H9 (cell line): ENCODE results near the gene GALNT2. TPM values are rescaled to one million over a fixed set of nuclear protein-coding genes. Genes with fewer than 3 reads are reported as not detected.

Experiments used
- DNase-seq: peaks from one replicate; pipeline ENCODE4 v3.0.0-alpha.2; 2017
- H2AFZ ChIP-seq: one replicate; pipeline ENCODE4 v1.6.1; 2013; ENCODE audit warnings: mild to moderate bottlenecking, low read length, control low read depth, moderate library complexity
- H2AK5ac ChIP-seq: 2 replicates; pipeline ENCODE4 v1.6.1; 2013; ENCODE audit warnings: low read length, control low read depth, mixed read lengths; ENCODE audit not compliant: insufficient read length
- H2BK120ac ChIP-seq: one replicate; pipeline ENCODE4 v1.6.1; 2013; ENCODE audit warnings: low read depth, mild to moderate bottlenecking, low read length, control low read depth, inconsistent platforms; ENCODE audit not compliant: poor library complexity, severe bottlenecking
- H2BK12ac ChIP-seq: 2 replicates; pipeline ENCODE4 v1.6.1; 2013; ENCODE audit warnings: low read length, control low read depth, mixed read lengths, low read depth; ENCODE audit not compliant: insufficient read length
- H2BK15ac ChIP-seq: 2 replicates; pipeline ENCODE4 v1.6.1; 2013; ENCODE audit warnings: low read depth, low read length, control low read depth
- H2BK20ac ChIP-seq: one replicate; pipeline ENCODE4 v1.6.1; 2013; ENCODE audit warnings: low read depth, mild to moderate bottlenecking, low read length, control low read depth, inconsistent platforms; ENCODE audit not compliant: poor library complexity, severe bottlenecking
- H2BK5ac ChIP-seq: 2 replicates; pipeline ENCODE4 v1.6.1; 2013; ENCODE audit warnings: low read length, control low read depth, mixed read lengths; ENCODE audit not compliant: insufficient read length
- H3K14ac ChIP-seq: 2 replicates; pipeline ENCODE4 v1.6.1; 2013; ENCODE audit warnings: low read length, control low read depth; ENCODE audit not compliant: insufficient read depth
- H3K18ac ChIP-seq: 2 replicates; pipeline ENCODE4 v1.6.1; 2013; ENCODE audit warnings: low read depth, mild to moderate bottlenecking, mixed read lengths, low read length, control low read depth; ENCODE audit not compliant: insufficient read length
- H3K23ac ChIP-seq: 2 replicates; pipeline ENCODE4 v1.6.1; 2013; ENCODE audit warnings: low read length, control low read depth, mixed read lengths, low read depth; ENCODE audit not compliant: insufficient read length
- H3K23me2 ChIP-seq: 2 replicates; pipeline ENCODE4 v1.6.1; 2013; ENCODE audit warnings: low read depth, mild to moderate bottlenecking, mixed read lengths, low read length, control low read depth; ENCODE audit not compliant: insufficient read length, poor library complexity, severe bottlenecking
- H3K27ac ChIP-seq: 2 replicates; pipeline ENCODE4 v1.5.1; 2013; ENCODE audit warnings: low read length, control low read depth, mixed read lengths, low read depth; ENCODE audit not compliant: insufficient read length
- H3K27me3 ChIP-seq: 2 replicates; pipeline ENCODE4 v1.6.1; 2013; ENCODE audit warnings: low read length, control low read depth, inconsistent platforms; ENCODE audit not compliant: insufficient read depth
- H3K4ac ChIP-seq: 2 replicates; pipeline ENCODE4 v1.6.1; 2013; ENCODE audit warnings: low read depth, mild to moderate bottlenecking, control low read depth, inconsistent platforms, low read length, moderate library complexity
- H3K4me1 ChIP-seq: 2 replicates; pipeline ENCODE4 v1.6.1; 2013; ENCODE audit warnings: low read length, control low read depth, inconsistent platforms; ENCODE audit not compliant: insufficient read depth
- H3K4me2 ChIP-seq: 2 replicates; pipeline ENCODE4 v1.6.1; 2013; ENCODE audit warnings: low read length, control low read depth, mixed read lengths; ENCODE audit not compliant: insufficient read length, insufficient read depth
- H3K56ac ChIP-seq: 2 replicates; pipeline ENCODE4 v1.6.1; 2013; ENCODE audit warnings: low read depth, mild to moderate bottlenecking, mixed read lengths, low read length, control low read depth; ENCODE audit not compliant: insufficient read length
- H3K79me1 ChIP-seq: 2 replicates; pipeline ENCODE4 v1.6.1; 2013; ENCODE audit warnings: low read depth, mild to moderate bottlenecking, moderate library complexity, low read length, control low read depth, inconsistent platforms; ENCODE audit not compliant: insufficient read depth, poor library complexity, severe bottlenecking
- H3K79me2 ChIP-seq: 2 replicates; pipeline ENCODE4 v1.6.1; 2013; ENCODE audit warnings: low read length, control low read depth, inconsistent platforms; ENCODE audit not compliant: insufficient read depth
- H3K9ac ChIP-seq: 2 replicates; pipeline ENCODE4 v1.6.1; 2013; ENCODE audit warnings: low read length, control low read depth, mixed read lengths; ENCODE audit not compliant: insufficient read length; ENCODE audit errors: extremely low read depth
- H3K9me3 ChIP-seq: one replicate; pipeline ENCODE4 v1.6.1; 2013; ENCODE audit warnings: low read depth, low read length, inconsistent platforms; ENCODE audit not compliant: control insufficient read depth
- H3T11ph ChIP-seq: one replicate; pipeline ENCODE4 v1.6.1; 2013; ENCODE audit warnings: mild to moderate bottlenecking, low read length, control low read depth, inconsistent platforms
- H4K20me1 ChIP-seq: one replicate; pipeline ENCODE4 v1.6.1; 2013; ENCODE audit not compliant: control insufficient read depth, insufficient read length, insufficient read depth
- H4K5ac ChIP-seq: 2 replicates; pipeline ENCODE4 v1.6.1; 2013; ENCODE audit warnings: low read depth, mild to moderate bottlenecking, mixed read lengths, low read length, control low read depth; ENCODE audit not compliant: insufficient read length
- H4K8ac ChIP-seq: replicated peaks from 2 replicates; pipeline ENCODE4 v1.6.1; 2013; ENCODE audit warnings: low read length, control low read depth, mixed read lengths, low read depth; ENCODE audit not compliant: insufficient read length
- H4K91ac ChIP-seq: 2 replicates; pipeline ENCODE4 v1.6.1; 2013; ENCODE audit warnings: low read depth, mild to moderate bottlenecking, moderate library complexity, mixed read lengths, low read length, control low read depth; ENCODE audit not compliant: insufficient read length
- H3K27ac Mint-ChIP-seq, 3 experiments: 2 replicates in 2 of 3; 3 replicates in 1 of 3; pipeline ENCODE4 v1.8.0; 2020 to 2021; ENCODE audit warnings: mixed read lengths in 3 of 3, mild to moderate bottlenecking in 1 of 3, moderate library complexity in 1 of 3
- H3K27me3 Mint-ChIP-seq: 2 replicates; pipeline ENCODE4 v1.8.0; 2021; ENCODE audit warnings: low read depth, mild to moderate bottlenecking, moderate library complexity, mixed read lengths
- H3K36me3 Mint-ChIP-seq, 3 experiments: 2 replicates in 2 of 3; 3 replicates in 1 of 3; pipeline ENCODE4 v1.8.0; 2020 to 2021; ENCODE audit warnings: low read depth in 3 of 3, mixed read lengths in 3 of 3; ENCODE audit not compliant: insufficient read depth in 1 of 3
- H3K4me1 Mint-ChIP-seq, 2 experiments: 2 replicates each; pipeline ENCODE4 v1.8.0; 2020; ENCODE audit warnings: mixed read lengths in 2 of 2
- H3K4me3 Mint-ChIP-seq, 2 experiments: 2 replicates in 1 of 2; 3 replicates in 1 of 2; pipeline ENCODE4 v1.8.0; 2020 to 2021; ENCODE audit warnings: mild to moderate bottlenecking in 2 of 2, mixed read lengths in 2 of 2, moderate library complexity in 1 of 2
- H3K9me3 Mint-ChIP-seq, 2 experiments: 2 replicates in 1 of 2; 3 replicates in 1 of 2; pipeline ENCODE4 v1.8.0; 2020; ENCODE audit warnings: mild to moderate bottlenecking in 2 of 2, mixed read lengths in 2 of 2, moderate library complexity in 1 of 2
- CTCF ChIP-seq: fragments of 200-600 bp; sonication (generic); conservative IDR thresholded peaks from 3 replicates; pipeline ENCODE4 v1.8.0; 2021; ENCODE audit warnings: antibody characterized with exemption, mild to moderate bottlenecking
- WGBS: extraction: QIAGEN DNeasy Blood & Tissue Kit; methylation state at CpG from one replicate; pipeline ENCODE4 v1.1.7; 2013; ENCODE audit warnings: missing lambda C conversion rate, low lambda C conversion rate, mixed read lengths; ENCODE audit not compliant: insufficient read length; ENCODE audit errors: extremely low coverage; 5-methylcytosine and 5-hydroxymethylcytosine counted together
- total RNA-seq: library from RNA; stranded (reverse); gene quantifications from 2 replicates; pipeline ENCODE4 v1.2.1, GENCODE V29; 2021

Gene GALNT2
- total RNA-seq, 1 experiment from 2014 or later, result 57.6 TPM

GRCh38 chr1:230163205-230163604 is 96.2 kb downstream of the GALNT2 start:
- Histone ChIP-seq H3K23ac (no peak overlapping the region), H3K27me3 (no peaks in the 10 kb centered on the region), H2BK15ac (no peak overlapping the region), H3K4me2 (no peak overlapping the region), H2BK120ac (no peak overlapping the region), H3K79me1 (peaks cover 4% of the 10 kb centered on the region), H4K91ac (no peak overlapping the region), H2BK12ac (no peak overlapping the region), H4K5ac (no peak overlapping the region), H3K18ac (no peak overlapping the region), H3K14ac (no peak overlapping the region), H3K23me2 (no peaks in the 10 kb centered on the region), H3K9ac (no peak overlapping the region), H3K9me3 (no peaks in the 10 kb centered on the region), H2BK5ac (no peak overlapping the region), H2AFZ (no peak overlapping the region), H2BK20ac (no peak overlapping the region), H3K79me2 (no peaks in the 10 kb centered on the region; the same call in 1 of the 2 replicates), H4K8ac (no peak overlapping the region), H2AK5ac (no peak overlapping the region), H4K20me1 (no peaks in the 10 kb centered on the region), H3K27ac (no peak overlapping the region), H3K4me1 (no peaks in the 10 kb centered on the region), H3T11ph (no peak overlapping the region), H3K56ac (no peak overlapping the region), H3K4ac (no peak overlapping the region)
- no peak for TF ChIP-seq CTCF
- Mint-ChIP-seq H3K27ac (no peak overlapping the region; a peak in 1 of 7 replicates), H3K4me1 (peaks cover 12 to 19% of the 10 kb centered on the region in 2 experiments), H3K27me3 (no peaks in the 10 kb centered on the region), H3K36me3 (peaks cover 4 to 12% (median 6%) of the 10 kb centered on the region in 3 experiments), H3K9me3 (peaks cover 5 to 13% of the 10 kb centered on the region in 2 experiments), H3K4me3 (no peak overlapping the region)
- DNase-seq, result peak; percentile 14
- WGBS, result no CpG with 5 or more reads among the region's 6 CpGs
